GM21576 (cell line): ENCODE results near the gene CDH12.

Experiments used
- ATAC-seq: cut with Tn5 transposase; IDR thresholded peaks from one replicate; pipeline ENCODE4 v1.9.1; 2021; ENCODE audit warnings: mild to moderate bottlenecking, moderate library complexity; ENCODE audit not compliant: unreplicated experiment

The CDH12 gene

DNA sequence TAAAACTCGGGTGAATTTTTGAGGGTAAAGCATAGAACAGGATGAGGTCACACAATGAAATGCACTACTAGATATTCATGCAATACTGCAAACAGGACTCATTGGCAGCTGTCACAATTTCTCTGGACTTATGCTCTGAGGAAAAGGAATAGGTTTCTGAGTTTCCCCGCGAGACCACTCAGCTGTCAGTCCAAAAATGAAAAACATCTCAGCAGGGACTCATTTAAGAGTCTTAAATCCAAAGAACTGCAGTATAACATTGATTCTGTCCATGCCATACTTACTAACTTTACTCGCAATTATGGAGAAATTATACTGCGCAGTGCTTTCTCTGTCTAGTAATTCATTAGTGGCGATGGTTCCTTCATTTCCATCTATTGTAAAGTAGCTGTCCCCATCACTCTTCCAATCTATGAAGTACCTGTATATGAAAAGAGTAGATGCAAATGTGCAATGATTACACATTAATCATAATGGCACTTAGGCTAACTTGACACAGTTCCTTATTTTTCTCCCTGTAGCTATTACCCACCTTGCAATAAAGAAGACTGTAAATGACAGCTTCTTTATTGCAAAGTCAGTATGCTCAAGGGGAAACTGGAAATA is 1070.0 kb downstream of the CDH12 start:
- ATAC-seq: no peak

DNA sequence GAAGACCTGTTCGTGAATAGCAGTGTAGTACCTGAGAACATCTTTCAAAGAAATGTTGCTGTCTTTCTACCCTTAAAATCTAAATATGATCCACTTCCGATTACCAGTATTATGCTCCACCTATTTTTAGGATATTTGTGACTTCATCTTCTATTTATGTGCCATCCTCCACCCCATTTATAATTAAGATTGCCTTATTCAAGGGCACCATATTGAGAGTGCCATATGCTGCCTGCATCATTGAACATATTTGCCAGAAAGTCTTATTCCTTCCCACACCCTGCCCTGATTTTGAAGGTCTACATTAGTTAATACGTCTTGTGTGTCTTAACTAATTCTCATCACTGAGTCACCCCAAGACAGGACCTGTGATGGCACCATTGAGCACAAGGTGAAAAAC is 1076.7 kb downstream of the CDH12 start:
- no peak for ATAC-seq

DNA sequence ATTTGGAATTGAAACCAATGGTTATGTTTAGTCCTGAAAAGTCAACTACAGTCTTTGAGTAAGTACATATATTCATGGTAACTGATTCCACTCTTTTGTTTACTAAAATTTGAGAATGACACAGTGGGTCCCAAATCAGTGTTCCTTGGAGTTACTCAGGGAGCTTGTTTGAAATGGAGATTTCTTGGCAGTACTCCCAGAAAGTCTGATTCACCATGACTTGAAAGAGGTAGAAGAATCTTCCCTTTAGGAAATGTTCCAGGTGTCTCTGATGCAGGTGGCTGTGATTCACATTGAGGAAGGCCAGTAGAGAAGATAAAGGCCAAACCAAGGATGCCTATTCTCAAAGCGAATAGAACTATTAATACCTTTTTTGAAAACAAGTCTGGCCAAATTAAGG is 1078.3 kb downstream of the CDH12 start:
- ATAC-seq: no peak

DNA sequence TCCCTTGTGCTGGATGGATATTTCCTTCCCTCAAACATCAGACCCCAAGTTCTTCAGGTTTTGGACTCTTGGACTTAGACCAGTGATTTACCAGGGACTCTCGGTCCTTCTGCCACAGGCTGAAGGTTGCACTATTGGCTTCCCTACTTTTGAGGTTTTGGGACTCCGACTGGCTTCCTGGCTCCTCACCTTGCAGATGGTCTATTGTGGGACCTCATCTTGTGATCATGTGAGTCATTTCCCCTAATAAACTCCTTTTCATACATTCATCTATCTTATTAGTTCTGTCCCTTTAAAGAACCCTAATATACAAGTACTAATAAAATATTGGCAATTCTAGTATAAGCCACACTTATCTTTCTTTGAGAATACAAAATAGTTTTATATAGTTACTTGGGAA is 1078.9 kb downstream of the CDH12 start:
- ATAC-seq: no peak

DNA sequence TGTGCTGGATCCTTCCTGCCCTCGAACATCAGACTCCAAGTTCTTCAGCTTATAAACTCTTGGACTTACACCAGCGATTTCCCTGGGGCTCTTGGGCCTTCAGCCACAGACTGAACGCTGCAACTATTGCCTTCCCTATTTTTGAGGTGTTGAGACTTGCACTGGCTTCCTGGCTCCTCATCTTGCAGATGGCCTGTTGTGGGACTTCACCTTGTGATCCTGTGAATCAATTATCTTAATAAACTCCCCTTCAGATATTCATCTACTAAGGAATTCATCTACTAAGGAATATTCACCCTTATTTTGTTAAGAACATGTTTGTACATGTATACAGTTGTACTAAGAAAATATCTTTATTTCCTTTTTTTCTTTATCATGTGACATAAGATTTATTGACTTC is 1079.7 kb downstream of the CDH12 start:
- ATAC-seq: no peak

DNA sequence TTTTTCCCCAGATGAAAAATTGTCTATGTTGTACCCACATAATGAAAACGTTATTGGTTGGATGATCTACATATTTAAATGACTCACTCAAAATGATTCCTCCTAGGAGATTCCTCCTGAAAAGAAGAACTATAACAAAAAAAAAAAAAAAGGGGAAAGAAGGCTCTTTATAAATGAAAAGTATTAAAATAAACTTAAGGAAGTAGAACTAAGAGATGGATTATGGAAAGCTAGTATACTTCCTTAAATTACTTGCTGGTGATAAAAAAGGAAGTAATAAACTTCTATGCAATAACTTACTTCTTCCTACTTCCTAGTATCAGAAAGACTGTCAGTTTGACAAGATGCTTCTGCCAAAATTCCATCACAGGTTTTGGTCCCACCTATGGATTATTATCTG is 1087.7 kb downstream of the CDH12 start:
- no peak for ATAC-seq

DNA sequence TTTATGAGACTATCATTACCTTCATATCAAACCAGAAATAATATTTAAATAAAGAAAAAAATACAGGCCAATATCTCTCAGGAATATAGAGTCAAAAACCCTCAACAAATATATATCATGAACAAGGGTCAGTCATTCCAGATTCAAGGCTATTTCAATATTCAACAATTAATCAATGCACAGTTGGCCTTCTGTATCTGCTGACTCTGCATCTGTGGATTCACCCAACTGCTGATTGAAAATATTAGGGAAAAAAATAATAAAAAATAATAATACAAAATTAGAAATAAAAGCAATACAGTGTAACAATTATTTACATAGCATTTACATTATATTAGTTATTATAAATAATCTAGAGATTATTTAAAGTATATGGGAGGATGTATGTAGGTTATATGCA is 1114.0 kb downstream of the CDH12 start:
- no peak for ATAC-seq

DNA sequence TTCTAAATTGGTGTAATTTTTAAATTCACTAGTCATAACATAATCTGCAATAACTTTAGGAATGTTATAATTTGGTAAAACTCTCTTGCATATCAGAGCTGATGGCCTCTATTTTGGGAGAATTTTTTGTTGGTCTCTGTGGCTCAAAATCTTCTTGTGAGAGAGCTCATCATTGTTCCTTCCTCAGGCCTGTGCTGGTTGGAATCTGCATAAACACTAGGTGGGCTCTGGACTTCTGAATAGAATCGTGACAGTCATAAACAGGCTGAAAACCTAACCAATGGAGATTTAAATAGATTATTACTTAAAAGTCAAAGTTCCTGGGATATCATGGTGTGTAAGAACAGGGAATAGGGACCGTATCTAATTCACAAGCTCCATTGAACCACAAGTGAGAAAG is 1129.6 kb downstream of the CDH12 start:
- ATAC-seq: no peak

DNA sequence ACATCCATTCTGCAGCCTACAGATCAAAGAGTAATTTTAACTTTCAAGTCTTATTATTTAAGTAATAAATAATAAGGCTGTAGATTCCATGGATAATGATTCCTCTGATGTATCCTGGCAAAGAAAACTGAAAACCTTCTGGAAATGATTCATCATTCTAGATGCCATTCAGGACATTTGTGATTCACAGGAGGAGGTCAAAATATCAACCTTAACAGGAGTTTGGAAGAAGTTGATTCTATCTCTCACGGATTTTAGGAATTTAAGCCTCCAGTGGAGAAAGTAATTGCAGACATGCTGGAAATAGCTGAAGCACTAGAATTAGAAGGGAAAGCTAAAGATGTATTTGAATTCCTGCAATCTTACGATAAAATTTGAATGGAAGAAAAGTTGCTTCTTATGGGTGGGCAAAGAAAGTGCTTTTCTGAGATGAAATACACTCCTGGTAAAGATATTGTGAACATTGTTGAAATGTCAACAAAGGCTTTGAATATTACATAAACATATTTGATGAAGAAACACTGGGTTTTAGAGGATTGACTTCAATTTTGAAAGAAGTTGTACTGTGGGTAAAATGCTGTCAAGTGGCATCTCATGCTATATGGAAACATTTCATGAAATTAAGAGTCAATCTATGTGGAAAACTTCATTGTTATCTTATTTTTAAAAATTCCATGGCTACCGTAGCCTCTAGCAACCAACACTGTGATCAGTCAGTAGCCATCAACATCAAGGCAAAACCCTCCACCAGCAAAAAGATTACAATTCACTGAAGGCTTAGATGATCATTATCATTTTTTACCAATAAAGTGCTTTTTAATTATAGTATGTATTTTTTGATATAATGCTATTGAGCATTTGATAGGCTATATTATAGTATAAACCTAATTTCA is 1141.0 kb downstream of the CDH12 start:
- no peak for ATAC-seq

DNA sequence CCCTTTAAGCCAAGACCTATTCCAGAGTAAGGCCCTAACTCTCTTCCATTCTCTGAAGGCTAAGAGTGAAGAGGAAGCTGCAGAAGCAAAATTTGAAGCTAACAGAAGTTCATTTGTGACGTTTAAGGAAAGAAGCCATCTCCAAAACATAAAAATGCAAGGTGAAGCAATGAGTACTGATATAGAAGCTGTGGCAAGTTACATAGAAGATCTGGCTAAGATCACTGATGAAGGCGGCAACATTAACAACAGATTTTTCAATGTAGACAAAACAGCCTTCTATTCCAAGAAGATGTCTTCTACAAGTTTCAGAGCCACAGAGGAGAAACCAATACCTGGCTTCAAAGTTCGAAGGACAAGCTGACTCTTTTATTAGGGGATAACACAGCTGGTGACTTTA is 1143.4 kb downstream of the CDH12 start:
- no peak for ATAC-seq

DNA sequence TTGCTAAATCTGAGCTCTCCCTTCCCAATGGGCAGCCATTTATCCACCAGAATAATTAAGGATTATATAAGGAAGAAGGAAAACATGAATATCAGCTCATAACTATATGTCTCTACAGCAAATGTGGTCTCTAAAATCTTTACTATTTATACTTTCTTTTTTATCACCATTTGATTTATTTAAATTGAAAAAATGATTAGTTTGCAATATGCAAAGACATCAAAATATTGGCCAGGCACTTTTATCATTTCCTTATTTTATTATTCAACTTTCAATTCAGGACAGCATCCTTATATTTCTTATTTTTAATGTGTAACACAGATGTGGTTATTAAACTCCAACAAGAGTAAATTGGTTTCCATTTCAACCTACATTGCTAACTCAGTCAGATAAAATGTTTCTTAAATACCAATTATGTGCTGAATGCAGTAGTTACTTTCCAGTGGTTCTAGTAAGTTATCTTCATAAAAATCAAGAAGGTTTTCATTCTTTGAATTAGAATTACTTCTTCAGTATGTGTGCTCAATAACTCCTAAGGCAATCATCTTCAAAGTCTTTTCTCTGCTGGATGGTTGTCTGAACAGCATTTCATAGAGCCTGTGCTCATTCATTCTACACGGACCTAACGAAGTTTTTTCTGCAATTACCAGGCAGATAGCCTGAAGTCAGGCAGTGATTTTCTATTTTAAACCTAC is 1148.0 kb downstream of the CDH12 start:
- no peak for ATAC-seq

DNA sequence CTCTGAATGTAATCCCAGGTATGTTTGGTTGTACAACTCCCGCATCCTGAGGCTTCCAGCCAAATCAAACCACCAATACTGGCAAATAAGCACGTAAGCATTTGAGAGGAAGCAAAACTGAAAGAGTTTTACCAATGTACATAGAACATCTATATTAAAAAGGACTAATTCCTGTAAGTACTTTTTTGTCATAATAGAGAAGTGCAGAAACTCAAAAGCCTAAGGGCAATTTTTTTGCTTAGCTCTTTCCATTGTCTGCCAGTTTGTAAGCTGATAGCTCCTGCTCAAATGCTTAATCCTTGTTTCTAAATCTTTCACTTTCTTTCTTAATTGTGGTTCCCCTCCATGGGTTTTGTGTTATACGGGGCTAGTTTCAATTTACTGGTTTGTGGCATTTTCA is 1151.8 kb downstream of the CDH12 start:
- ATAC-seq: no peak
